ENCODE results near the gene LCNL1.

Gene LCNL1

DNA sequence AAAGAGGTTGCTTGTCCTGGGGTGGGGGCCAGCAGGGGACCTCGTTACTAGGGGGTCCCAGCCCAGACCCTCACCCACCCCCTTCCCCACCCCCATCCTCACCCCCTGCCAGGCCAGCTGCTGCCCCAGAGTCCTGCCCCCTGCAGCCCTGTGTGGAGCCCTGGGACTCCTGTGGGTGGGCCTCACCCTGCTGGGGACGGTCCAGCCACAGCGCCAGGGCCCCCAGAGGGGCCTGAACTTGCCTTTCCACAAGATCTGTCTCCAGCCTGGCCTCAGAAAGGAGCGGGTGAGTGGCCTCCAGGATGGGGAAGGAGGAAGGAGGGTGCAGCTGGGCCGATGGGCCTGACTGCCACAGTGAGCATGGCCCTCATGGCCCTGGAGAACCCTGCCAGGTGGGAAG, 13.0 kb upstream of the LCNL1 start:
- Histone ChIP-seq H3K9me3 (ENCODE audit: control insufficient read depth, low read length) (no peaks in the 10 kb centered on the region), H3K4me2 (ENCODE audit: low read length) (no peak overlapping the region), H3K4me1 (no peaks in the 10 kb centered on the region), H3K4me3 (ENCODE audit: low read depth, low read length) (no peak overlapping the region), H3K79me2 (no peaks in the 10 kb centered on the region), H3K36me3 (ENCODE audit: control insufficient read depth, insufficient read depth, low read length) (no peaks in the 10 kb centered on the region), H3K27me3 (ENCODE audit: control insufficient read depth, insufficient read depth, low read length) (no peaks in the 10 kb centered on the region), H3K9ac (no peak overlapping the region), H2AFZ (no peak overlapping the region), H3K27ac (no peak overlapping the region)
- TF ChIP-seq, protein P1, sequence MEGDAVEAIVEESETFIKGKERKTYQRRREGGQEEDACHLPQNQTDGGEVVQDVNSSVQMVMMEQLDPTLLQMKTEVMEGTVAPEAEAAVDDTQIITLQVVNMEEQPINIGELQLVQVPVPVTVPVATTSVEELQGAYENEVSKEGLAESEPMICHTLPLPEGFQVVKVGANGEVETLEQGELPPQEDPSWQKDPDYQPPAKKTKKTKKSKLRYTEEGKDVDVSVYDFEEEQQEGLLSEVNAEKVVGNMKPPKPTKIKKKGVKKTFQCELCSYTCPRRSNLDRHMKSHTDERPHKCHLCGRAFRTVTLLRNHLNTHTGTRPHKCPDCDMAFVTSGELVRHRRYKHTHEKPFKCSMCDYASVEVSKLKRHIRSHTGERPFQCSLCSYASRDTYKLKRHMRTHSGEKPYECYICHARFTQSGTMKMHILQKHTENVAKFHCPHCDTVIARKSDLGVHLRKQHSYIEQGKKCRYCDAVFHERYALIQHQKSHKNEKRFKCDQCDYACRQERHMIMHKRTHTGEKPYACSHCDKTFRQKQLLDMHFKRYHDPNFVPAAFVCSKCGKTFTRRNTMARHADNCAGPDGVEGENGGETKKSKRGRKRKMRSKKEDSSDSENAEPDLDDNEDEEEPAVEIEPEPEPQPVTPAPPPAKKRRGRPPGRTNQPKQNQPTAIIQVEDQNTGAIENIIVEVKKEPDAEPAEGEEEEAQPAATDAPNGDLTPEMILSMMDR (IDR thresholded peaks at IDR 0.05): no peak

DNA sequence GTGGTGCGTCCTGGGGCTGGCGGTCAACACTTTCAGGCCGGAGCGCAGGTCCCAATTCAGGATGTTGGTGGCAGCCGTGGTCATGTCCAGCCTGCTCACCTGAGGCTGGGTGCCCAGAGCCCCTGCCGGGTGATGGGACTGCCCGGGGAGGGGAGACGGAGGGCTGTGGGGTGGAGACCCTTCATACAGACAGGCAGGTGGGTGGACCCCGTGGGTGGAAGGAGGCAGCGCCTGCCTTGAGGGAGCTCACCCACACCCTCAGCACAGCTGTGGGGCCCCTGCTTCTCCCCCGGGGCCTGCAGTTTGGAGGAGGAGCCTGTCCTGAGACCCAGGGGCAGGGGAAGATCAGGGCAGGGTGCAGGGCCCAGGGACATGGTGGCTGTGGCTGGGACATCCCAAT, 12.4 kb upstream of the LCNL1 start:
- H3K4me1 ChIP-seq: no peaks in the 10 kb centered on the region

DNA sequence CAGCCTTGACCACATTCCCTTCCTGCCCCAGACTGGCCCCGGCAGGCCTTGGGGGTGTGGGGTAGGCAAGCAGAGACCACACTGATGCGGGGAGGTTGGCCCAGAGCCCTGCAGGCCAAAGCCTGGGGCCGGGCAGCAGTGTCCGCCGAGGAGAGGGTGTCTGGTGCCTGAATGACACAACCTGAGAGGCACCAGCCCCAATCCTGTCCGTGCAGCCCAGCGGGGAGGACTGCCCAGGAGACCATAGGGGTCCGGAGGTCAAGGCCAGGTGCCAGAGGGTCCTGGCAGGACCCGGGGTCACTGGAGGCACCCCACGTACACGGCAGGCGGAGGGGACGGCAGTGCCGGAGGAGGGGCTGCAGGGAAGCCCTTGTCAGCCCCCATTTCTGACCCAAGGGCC, 11.0 kb upstream of the LCNL1 start:
- TF ChIP-seq, protein P1 (IDR thresholded peaks at IDR 0.05): no peak
- H3K4me1 ChIP-seq: no peaks in the 10 kb centered on the region
- H3K79me2 ChIP-seq: no peaks in the 10 kb centered on the region
- H2AFZ ChIP-seq: no peak overlapping the region
- no peak overlapping the region for H3K4me3 ChIP-seq (ENCODE audit: low read depth, low read length)
- no peaks in the 10 kb centered on the region for H3K27me3 ChIP-seq (ENCODE audit: control insufficient read depth, insufficient read depth, low read length)
- H3K9ac ChIP-seq: no peak overlapping the region
- no peak overlapping the region for H3K27ac ChIP-seq
- H3K9me3 ChIP-seq (ENCODE audit: control insufficient read depth, low read length): no peaks in the 10 kb centered on the region
- no peaks in the 10 kb centered on the region for H3K36me3 ChIP-seq (ENCODE audit: control insufficient read depth, insufficient read depth, low read length)
- no peak overlapping the region for H3K4me2 ChIP-seq (ENCODE audit: low read length)

More for the DNA sequence above, 12.4 kb upstream of the LCNL1 start:
- H3K4me2 ChIP-seq (ENCODE audit: low read length): no peak overlapping the region
- H3K27me3 ChIP-seq (ENCODE audit: control insufficient read depth, insufficient read depth, low read length): no peaks in the 10 kb centered on the region
- H3K9me3 ChIP-seq (ENCODE audit: control insufficient read depth, low read length): no peaks in the 10 kb centered on the region
- no peak overlapping the region for H3K27ac ChIP-seq
- no peaks in the 10 kb centered on the region for H3K79me2 ChIP-seq
- no peaks in the 10 kb centered on the region for H3K36me3 ChIP-seq (ENCODE audit: control insufficient read depth, insufficient read depth, low read length)
- TF ChIP-seq, protein P1 (IDR thresholded peaks at IDR 0.05): no peak
- H3K9ac ChIP-seq: no peak overlapping the region
- no peak overlapping the region for H2AFZ ChIP-seq
- no peak overlapping the region for H3K4me3 ChIP-seq (ENCODE audit: low read depth, low read length)

DNA sequence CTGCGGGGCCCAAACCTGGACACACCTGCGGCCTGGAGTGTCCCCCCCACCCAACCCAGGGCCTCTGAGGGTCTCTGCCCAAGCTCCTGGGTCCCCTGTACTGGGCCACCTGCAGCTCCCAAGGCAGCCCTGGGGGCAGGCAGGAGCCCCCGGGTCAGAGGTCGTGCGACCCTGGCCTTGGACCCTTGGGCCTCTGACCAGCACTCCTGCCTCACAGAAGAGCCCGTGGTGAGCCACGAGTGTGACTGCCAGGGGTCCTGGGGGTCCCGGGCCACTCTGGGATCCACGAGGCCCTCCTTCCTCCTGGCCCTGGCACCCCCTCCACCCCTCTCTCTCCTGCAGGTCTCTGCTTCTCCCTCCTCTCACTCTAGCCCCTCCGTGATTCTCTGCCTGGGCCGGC, 10.5 kb upstream of the LCNL1 start:
- no peaks in the 10 kb centered on the region for H3K79me2 ChIP-seq
- no peaks in the 10 kb centered on the region for H3K27me3 ChIP-seq (ENCODE audit: control insufficient read depth, insufficient read depth, low read length)
- no peak overlapping the region for H3K4me3 ChIP-seq (ENCODE audit: low read depth, low read length)
- no peaks in the 10 kb centered on the region for H3K36me3 ChIP-seq (ENCODE audit: control insufficient read depth, insufficient read depth, low read length)
- no peaks in the 10 kb centered on the region for H3K4me1 ChIP-seq
- H3K9ac ChIP-seq: no peak overlapping the region
- H3K9me3 ChIP-seq (ENCODE audit: control insufficient read depth, low read length): no peaks in the 10 kb centered on the region
- TF ChIP-seq, protein P1 (IDR thresholded peaks at IDR 0.05): no peak
- no peak overlapping the region for H2AFZ ChIP-seq
- no peak overlapping the region for H3K27ac ChIP-seq
- H3K4me2 ChIP-seq (ENCODE audit: low read length): no peak overlapping the region

DNA sequence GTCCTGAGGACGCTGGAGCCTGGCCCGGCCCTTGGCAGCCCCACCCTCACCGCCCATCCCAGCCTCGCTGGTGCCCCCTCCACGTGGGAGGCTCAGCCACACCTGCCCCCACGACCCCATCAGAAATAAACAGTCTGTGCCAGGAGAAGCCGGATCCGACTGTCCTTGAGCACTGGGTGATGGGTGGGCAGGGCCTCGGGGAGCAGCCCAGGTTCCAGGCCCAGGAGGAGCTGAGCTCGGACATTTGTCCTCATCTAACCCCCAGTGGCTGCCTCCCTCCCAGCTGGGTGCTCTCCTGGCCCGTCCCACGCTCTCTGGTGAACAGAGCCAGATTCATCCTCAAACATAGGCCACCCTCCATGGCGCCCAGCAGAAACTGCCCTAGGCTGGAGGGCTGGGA, 10.1 kb upstream of the LCNL1 start:
- Histone ChIP-seq H3K4me2 (ENCODE audit: low read length) (no peak overlapping the region), H3K4me1 (no peaks in the 10 kb centered on the region), H3K9ac (no peak overlapping the region), H2AFZ (no peak overlapping the region), H3K27ac (no peak overlapping the region), H3K9me3 (ENCODE audit: control insufficient read depth, low read length) (no peaks in the 10 kb centered on the region), H3K79me2 (no peaks in the 10 kb centered on the region), H3K4me3 (ENCODE audit: low read depth, low read length) (no peak overlapping the region), H3K36me3 (ENCODE audit: control insufficient read depth, insufficient read depth, low read length) (no peaks in the 10 kb centered on the region), H3K27me3 (ENCODE audit: control insufficient read depth, insufficient read depth, low read length) (no peaks in the 10 kb centered on the region)
- TF ChIP-seq, protein P1 (IDR thresholded peaks at IDR 0.05): no peak
